Measurements from ENCODE around the gene ZBTB7A.
"Not testable (repeated sequence)": the region's sequence is repeated elsewhere in the genome, so short reads cannot be mapped to it uniquely, and the experiment has no call there.

Gene ZBTB7A

DNA sequence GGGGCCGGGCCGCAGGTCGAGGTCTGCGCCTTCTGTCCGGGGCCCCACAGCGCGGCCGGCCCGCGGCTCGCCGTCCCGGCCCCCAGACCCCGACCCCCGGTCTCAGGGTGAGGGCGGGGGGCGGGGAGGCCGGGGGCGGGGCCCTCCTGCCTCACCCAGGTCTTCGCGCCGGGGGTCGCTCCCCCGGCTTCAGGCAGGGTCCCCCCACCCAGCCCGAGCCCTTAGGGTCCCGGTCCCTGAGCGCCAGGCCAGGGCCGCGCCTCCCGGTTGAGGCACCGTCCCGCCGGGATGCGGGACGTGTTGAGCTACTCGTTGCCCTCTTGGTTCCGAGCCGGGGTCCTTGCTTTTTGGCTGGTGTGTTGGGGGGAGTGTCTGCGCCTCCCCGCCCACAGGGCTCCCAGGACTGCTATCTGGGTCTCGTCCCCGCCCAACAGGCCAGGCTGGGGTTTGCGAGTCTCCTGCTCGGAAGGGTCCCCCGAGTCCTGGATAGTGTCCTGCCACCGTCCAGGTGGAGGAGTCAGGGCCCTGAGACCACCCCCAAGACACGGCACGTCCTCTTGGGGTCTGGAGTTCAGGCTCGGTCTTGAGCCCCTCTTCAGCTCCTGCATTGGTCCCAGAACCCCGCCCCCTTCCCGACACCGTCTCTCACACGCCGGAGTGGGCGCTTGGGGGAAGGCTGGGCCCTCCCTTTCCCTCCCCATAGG, 58.7 kb downstream of the ZBTB7A start:
- Histone ChIP-seq H3K27me3 (ENCODE audit: insufficient read depth, poor library complexity, severe bottlenecking) (no peaks in the 10 kb centered on the region), H3K27ac (replicated peaks) (no peak overlapping the region), H3K4me3 (replicated peaks; ENCODE audit: insufficient read depth, low read length) (peak overlapping the region; percentile 80)
- TF ChIP-seq GABPA (IDR thresholded peaks at IDR 0.05; ENCODE audit: low read depth), result no peak
- TF ChIP-seq POLR2AphosphoS5 (IDR thresholded peaks at IDR 0.05; ENCODE audit: low read depth), result no peak
- TF ChIP-seq, protein P1, sequence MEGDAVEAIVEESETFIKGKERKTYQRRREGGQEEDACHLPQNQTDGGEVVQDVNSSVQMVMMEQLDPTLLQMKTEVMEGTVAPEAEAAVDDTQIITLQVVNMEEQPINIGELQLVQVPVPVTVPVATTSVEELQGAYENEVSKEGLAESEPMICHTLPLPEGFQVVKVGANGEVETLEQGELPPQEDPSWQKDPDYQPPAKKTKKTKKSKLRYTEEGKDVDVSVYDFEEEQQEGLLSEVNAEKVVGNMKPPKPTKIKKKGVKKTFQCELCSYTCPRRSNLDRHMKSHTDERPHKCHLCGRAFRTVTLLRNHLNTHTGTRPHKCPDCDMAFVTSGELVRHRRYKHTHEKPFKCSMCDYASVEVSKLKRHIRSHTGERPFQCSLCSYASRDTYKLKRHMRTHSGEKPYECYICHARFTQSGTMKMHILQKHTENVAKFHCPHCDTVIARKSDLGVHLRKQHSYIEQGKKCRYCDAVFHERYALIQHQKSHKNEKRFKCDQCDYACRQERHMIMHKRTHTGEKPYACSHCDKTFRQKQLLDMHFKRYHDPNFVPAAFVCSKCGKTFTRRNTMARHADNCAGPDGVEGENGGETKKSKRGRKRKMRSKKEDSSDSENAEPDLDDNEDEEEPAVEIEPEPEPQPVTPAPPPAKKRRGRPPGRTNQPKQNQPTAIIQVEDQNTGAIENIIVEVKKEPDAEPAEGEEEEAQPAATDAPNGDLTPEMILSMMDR (IDR thresholded peaks at IDR 0.05; ENCODE audit: insufficient read depth, low read length), result no peak
- TF ChIP-seq, protein P2, sequence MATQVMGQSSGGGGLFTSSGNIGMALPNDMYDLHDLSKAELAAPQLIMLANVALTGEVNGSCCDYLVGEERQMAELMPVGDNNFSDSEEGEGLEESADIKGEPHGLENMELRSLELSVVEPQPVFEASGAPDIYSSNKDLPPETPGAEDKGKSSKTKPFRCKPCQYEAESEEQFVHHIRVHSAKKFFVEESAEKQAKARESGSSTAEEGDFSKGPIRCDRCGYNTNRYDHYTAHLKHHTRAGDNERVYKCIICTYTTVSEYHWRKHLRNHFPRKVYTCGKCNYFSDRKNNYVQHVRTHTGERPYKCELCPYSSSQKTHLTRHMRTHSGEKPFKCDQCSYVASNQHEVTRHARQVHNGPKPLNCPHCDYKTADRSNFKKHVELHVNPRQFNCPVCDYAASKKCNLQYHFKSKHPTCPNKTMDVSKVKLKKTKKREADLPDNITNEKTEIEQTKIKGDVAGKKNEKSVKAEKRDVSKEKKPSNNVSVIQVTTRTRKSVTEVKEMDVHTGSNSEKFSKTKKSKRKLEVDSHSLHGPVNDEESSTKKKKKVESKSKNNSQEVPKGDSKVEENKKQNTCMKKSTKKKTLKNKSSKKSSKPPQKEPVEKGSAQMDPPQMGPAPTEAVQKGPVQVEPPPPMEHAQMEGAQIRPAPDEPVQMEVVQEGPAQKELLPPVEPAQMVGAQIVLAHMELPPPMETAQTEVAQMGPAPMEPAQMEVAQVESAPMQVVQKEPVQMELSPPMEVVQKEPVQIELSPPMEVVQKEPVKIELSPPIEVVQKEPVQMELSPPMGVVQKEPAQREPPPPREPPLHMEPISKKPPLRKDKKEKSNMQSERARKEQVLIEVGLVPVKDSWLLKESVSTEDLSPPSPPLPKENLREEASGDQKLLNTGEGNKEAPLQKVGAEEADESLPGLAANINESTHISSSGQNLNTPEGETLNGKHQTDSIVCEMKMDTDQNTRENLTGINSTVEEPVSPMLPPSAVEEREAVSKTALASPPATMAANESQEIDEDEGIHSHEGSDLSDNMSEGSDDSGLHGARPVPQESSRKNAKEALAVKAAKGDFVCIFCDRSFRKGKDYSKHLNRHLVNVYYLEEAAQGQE (IDR thresholded peaks at IDR 0.05; ENCODE audit: insufficient replicate concordance, low read depth), result no peak
- no peak for TF ChIP-seq SPI1 (IDR thresholded peaks at IDR 0.05; ENCODE audit: borderline replicate concordance, low read depth)
- peak in 1 of 2 experiments; percentile 11 for DNase-seq (ENCODE audit: low read depth in 1 of 2, low spot score in 1 of 2)

DNA sequence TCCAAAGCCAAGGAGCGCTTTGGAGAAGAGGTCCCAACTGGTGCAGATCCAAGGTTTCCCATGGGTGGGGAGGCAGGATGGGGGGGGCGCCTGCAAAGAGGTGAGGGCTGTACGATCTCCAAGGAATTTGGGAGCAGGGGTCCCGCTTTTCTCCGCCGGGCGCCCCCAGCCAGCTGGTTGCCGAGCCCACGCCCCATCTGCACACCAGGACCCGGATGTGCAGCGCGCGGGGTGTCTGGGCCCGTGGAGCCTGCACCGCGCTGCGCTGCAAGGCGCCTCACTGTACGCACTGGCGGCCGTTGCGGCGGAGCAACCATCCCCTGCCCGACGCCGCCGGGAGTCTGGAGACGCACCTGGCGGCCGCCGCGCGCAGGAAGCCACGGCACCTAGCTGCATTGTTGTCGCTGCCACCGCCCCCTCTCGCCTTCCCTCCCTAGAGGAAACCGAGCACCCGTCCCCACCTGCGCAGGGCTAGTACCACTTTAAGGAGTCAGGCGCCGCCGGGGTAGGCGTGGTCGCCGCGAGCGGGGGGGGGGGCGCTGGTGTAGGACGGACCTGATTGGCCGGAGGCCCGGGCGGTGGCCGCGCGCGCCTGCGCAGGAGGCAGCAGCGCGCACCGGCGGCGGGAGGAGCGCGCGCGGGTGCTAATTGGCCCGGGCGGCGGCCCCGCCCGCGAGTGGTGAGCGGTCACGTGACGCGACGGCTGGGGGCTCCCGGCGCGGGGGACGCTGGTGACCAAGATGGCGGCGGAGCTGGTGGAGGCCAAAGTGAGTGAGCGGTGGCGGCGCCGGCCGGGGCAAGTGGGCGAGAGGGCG, 59.5 kb downstream of the ZBTB7A start, which contains the start of gene PIAS4:
PIAS4 (plus strand) TSS at position 716 of the 815 bp plus-strand sequence; CDS start at position 741, 25 bp downstream.
- peak; percentile 86 to 93 for DNase-seq (ENCODE audit: low read depth in 1 of 2, low spot score in 1 of 2)
- peak within 1 kb of the TSS; percentile 80 for H3K4me3 ChIP-seq (replicated peaks; ENCODE audit: insufficient read depth, low read length)
- H3K27ac ChIP-seq (replicated peaks), result peak within 1 kb of the TSS; percentile 90
- TF ChIP-seq, protein P2 (IDR thresholded peaks at IDR 0.05; ENCODE audit: insufficient replicate concordance, low read depth), result peak; percentile 28
- TF ChIP-seq POLR2AphosphoS5 (IDR thresholded peaks at IDR 0.05; ENCODE audit: low read depth), result peak; percentile 45; the same call in 1 of the 2 replicates
- TF ChIP-seq, protein P1 (IDR thresholded peaks at IDR 0.05; ENCODE audit: insufficient read depth, low read length), result no peak
- no peak for TF ChIP-seq GABPA (IDR thresholded peaks at IDR 0.05; ENCODE audit: low read depth)
- TF ChIP-seq SPI1 (IDR thresholded peaks at IDR 0.05; ENCODE audit: borderline replicate concordance, low read depth), result no peak
- no peaks in the 10 kb centered on the region for H3K27me3 ChIP-seq (ENCODE audit: insufficient read depth, poor library complexity, severe bottlenecking)

DNA sequence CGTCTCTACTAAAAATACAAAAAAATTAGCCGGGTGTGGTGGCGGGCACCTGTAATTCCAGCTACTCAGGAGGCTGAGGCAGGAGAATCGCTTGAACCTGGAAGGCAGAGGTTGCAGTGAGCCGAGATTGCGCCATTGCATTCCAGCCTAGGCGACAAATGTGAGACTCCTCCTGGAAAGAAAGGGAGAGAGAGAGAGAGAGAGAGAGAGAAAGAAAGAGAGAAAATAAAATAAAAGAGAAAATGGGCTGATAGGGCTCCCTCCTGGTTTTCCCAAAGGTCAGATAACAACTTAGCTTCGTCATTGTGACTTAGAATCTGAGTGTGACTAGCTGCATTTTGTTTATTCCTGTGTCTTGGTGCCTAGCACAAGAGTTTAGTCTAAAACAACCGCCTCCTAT, 61.3 kb downstream of the ZBTB7A start:
- H3K27me3 ChIP-seq (ENCODE audit: insufficient read depth, poor library complexity, severe bottlenecking); H3K4me3 ChIP-seq (replicated peaks; ENCODE audit: insufficient read depth, low read length); DNase-seq (ENCODE audit: low read depth in 1 of 2, low spot score in 1 of 2); H3K27ac ChIP-seq (replicated peaks): not testable (repeated sequence)

DNA sequence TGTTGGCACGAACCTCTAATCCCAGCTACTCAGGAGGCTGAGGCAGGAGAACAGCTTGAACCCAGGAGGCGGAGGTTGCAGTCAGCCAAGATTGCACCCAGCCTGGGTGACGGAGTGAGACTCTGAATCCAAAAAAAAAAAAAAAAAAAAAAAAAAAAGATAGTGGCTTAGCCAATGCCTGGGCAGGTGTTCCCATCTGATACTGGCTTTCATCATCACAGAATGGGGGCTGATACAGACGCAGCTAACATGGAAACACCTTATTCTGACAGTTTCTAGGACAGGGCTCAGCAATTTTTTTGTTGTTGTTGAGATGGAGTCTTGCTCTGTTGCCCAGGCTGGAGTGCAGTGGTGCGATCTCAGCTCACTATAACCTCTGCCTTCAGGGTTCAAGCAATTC, 65.9 kb downstream of the ZBTB7A start:
- not testable (repeated sequence) for DNase-seq (ENCODE audit: low read depth in 1 of 2, low spot score in 1 of 2); H3K27ac ChIP-seq (replicated peaks); H3K27me3 ChIP-seq (ENCODE audit: insufficient read depth, poor library complexity, severe bottlenecking); H3K4me3 ChIP-seq (replicated peaks; ENCODE audit: insufficient read depth, low read length)

DNA sequence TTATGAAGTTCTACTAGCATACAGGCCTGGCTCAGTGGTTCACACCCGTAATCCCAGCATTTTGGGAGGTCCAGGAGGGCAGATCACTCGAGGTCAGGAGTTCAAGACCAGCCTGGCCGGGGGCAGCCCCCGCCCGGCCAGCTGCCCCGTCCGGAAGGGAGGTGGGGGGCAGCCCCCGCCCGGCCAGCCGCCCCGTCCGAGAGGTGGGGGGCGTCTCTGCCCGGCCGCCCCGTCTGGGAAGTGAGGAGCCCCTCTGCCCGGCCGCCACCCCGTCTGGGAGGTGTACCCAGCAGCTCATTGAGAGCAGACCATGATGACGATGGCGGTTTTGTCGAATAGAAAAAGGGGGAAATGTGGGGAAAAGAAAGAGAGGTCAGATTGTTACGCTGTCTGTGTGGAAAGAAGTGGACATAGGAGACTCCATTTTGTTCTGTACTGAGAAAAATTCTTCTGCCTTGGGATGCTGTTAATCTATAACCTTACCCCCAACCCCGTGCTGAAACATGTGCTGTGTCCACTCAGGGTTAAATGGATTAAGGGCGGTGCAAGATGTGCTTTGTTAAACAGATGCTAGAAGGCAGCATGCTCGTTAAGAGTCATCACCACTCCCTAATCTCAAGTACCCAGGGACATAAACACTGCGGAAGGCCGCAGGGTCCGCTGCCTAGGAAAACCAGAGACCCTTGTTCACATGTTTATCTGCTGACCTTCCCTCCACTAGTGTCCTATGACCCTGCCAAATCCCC, 67.9 kb downstream of the ZBTB7A start:
- not testable (repeated sequence) for DNase-seq (ENCODE audit: low read depth in 1 of 2, low spot score in 1 of 2); H3K27ac ChIP-seq (replicated peaks); H3K4me3 ChIP-seq (replicated peaks; ENCODE audit: insufficient read depth, low read length); H3K27me3 ChIP-seq (ENCODE audit: insufficient read depth, poor library complexity, severe bottlenecking)

All from HL-60 (cell line).